Stomach (tissue), 9 donors: Measurements from ENCODE around the gene NOS1. TPM values are rescaled to one million over a fixed set of nuclear protein-coding genes. Genes with fewer than 3 reads are reported as not detected.

Source experiments
- DNase-seq, 2 donors: peaks; one replicate each; pipeline versions ENCODE4 v3.0.0 to v3.0.0-alpha.2; 2013 to 2019
- H3K27ac ChIP-seq, 5 donors: fragments of 200-600 bp in 4 of 5; sonication (generic) in 4 of 5; one replicate each; pipeline ENCODE4 v1.5.1; 2013 to 2019; ENCODE audit warnings: mild to moderate bottlenecking in 1 of 5, moderate library complexity in 1 of 5
- H3K27me3 ChIP-seq, 3 donors: fragments of 200-600 bp; sonication (generic); one replicate each; pipeline ENCODE4 v1.5.1; 2017 to 2019; ENCODE audit warnings: mixed run types in 1 of 3
- H3K36me3 ChIP-seq, 4 donors: fragments of 200-600 bp; sonication (generic); 1 replicate in 3 of 4; 2 replicates in 1 of 4; pipeline ENCODE4 v1.5.1; 2016 to 2019
- H3K4me1 ChIP-seq, 4 donors: fragments of 200-600 bp; sonication (generic); one replicate each; pipeline ENCODE4 v1.5.1; 2016 to 2019
- H3K4me3 ChIP-seq, 4 donors: fragments of 200-600 bp; sonication (generic) in 3 of 4; one replicate each; pipeline ENCODE4 v1.5.1; 2016 to 2019; ENCODE audit warnings: mild to moderate bottlenecking in 1 of 4
- H3K9me3 ChIP-seq, 4 donors: fragments of 200-600 bp; sonication (generic); one replicate each; pipeline ENCODE4 v1.5.1; 2016 to 2019
- CTCF ChIP-seq, 7 experiments: fragments of 450-650 bp in 4 of 7; fragments of 200-600 bp in 3 of 7; sonication (generic) in 3 of 7; IDR thresholded peaks; one replicate each; pipeline ENCODE4 v1.5.1; 2016 to 2019; ENCODE audit warnings: antibody characterized with exemption in 7 of 7, control low read depth in 2 of 7, mild to moderate bottlenecking in 1 of 7
- EP300 ChIP-seq: sonication (generic); formaldehyde crosslinking; IDR thresholded peaks from one replicate; pipeline ENCODE4 v1.6.1; 2017; ENCODE audit warnings: antibody characterized with exemption
- POLR2A ChIP-seq, 4 donors: fragments of 450-650 bp; IDR thresholded peaks; one replicate each; pipeline ENCODE4 v1.6.1; 2016; ENCODE audit warnings: antibody characterized with exemption in 4 of 4, control low read depth in 2 of 4, mild to moderate bottlenecking in 1 of 4, moderate library complexity in 1 of 4
- POLR2AphosphoS5 ChIP-seq, 3 donors: sonication (generic); formaldehyde crosslinking; IDR thresholded peaks; one replicate each; pipeline ENCODE4 v1.6.1; 2016; ENCODE audit warnings: antibody characterized with exemption in 3 of 3
- WGBS, 5 donors: extraction: QIAGEN DNeasy Blood & Tissue Kit in 3 of 5; methylation state at CpG; one replicate each; pipeline versions ENCODE4 v1.1.5 to v1.1.7; 2013 to 2018; 5-methylcytosine and 5-hydroxymethylcytosine counted together
- intact Hi-C: fragments of 100-400 bp; cut with DNase I; formaldehyde crosslinking; loops from one replicate; pipeline ENCODE4 v1.15.1; 2023; ENCODE audit warnings: low total_unique reads
- polyA plus RNA-seq, 3 donors: library from polyadenylated mRNA; stranded (reverse); fragments of 200-250 nt; gene quantifications; one replicate each; pipeline ENCODE4 v1.2.3, GENCODE V29; 2013
- total RNA-seq, 5 donors: library from RNA; depleted of rRNA; stranded (reverse); fragments of >200 nt; gene quantifications; one replicate each; pipeline versions ENCODE4 v1.1.0 to v1.2.3, GENCODE V29; 2014 to 2016
- donor health status: healthy with polysubstance abuse.
- donor health status: Bipolar disorder and iron deficiency.
- donor health status: healthy.

The NOS1 gene
- total and polyA plus RNA-seq, 8 donors, result 0.15 to 3.1 (median 0.29) TPM; not detected in 3

- H3K36me3 ChIP-seq, result no peaks in the 10 kb centered on the region
- H3K4me1 ChIP-seq, result no peaks in the 10 kb centered on the region
- TF ChIP-seq POLR2A (IDR thresholded peaks at IDR 0.05), result no peak
- no peak for TF ChIP-seq EP300
- no peak for TF ChIP-seq CTCF (IDR thresholded peaks at IDR 0.05)
- TF ChIP-seq POLR2AphosphoS5 (IDR thresholded peaks at IDR 0.05), result no peak
- peaks cover 0 to 50% (median 0%) of the 10 kb centered on the region in 3 donors for H3K27me3 ChIP-seq
- H3K4me3 ChIP-seq, result no peak overlapping the region
- H3K27ac ChIP-seq, result no peak overlapping the region
- no peak for DNase-seq
- peaks cover 0 to 12% (median 5%) of the 10 kb centered on the region in 4 donors for H3K9me3 ChIP-seq
- 69 to 87% (median 81%) methylated on average over 3 of the region's 3 CpGs for WGBS, 5 donors
- intact Hi-C loops, result no loop called here
Measured at GRCh38 chr12:117292688-117293087, 68.7 kb downstream of the NOS1 start.

GRCh38 chr12:117284140-117284539 lies 77.3 kb downstream of the NOS1 start:
- H3K9me3 ChIP-seq, result no peaks in the 10 kb centered on the region
- no peaks in the 10 kb centered on the region for H3K27me3 ChIP-seq
- no peaks in the 10 kb centered on the region for H3K4me1 ChIP-seq
- no peak overlapping the region for H3K27ac ChIP-seq
- intact Hi-C loops, result no loop called here
- DNase-seq, result peak in 1 of 2 donors; percentile 53
- H3K36me3 ChIP-seq, result no peaks in the 10 kb centered on the region
- WGBS, 5 donors, result 64 to 80% (median 72%) methylated on average over 8 to 9 of the region's 9 CpGs
- TF ChIP-seq POLR2AphosphoS5 (IDR thresholded peaks at IDR 0.05), result no peak
- no peak for TF ChIP-seq EP300
- TF ChIP-seq POLR2A (IDR thresholded peaks at IDR 0.05), result no peak
- H3K4me3 ChIP-seq, result no peak overlapping the region

GRCh38 chr12:117282490-117282889 lies 78.9 kb downstream of the NOS1 start:
- WGBS, 5 donors, result 74 to 86% (median 83%) methylated on average over 5 of the region's 5 CpGs

DNA sequence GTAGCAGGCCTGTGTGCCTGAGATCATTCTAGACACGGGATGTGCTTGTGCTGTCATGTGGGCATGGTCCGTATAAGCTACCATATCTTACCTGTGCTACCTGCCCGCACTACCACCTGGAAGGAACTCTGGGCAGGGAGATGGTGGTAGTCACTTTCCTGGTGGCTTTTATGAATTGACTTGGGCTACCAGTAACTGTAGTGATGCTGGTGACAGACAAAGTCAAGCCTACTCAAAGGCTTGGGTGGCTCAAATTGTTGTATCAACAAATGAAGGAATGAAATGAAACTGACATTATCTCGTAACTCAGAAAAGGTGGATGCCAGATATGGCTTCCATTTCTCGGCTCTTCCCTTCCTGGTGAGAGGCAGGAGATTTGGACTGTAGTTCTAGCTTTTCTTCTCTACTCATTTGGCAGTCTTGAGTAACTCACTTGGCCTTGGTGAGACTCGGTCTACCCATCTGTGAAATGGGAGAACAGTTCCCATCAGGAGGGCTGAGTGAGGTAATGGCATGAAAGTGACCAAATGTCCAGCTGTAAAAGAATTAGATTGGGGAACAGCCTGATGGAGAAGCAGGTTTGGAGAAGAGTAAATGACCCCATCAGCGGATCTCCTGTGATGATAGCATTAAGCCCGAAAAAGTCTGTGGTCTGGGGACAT lies 81.3 kb downstream of the NOS1 start:
- intact Hi-C loops, result no loop called here
- Histone ChIP-seq H3K4me3 (no peak overlapping the region), H3K27me3 (peaks cover 0 to 22% (median 11%) of the 10 kb centered on the region in 3 donors), H3K27ac (no peak overlapping the region), H3K9me3 (no peaks in the 10 kb centered on the region), H3K36me3 (no peaks in the 10 kb centered on the region), H3K4me1 (no peaks in the 10 kb centered on the region)
- no peak for TF ChIP-seq EP300
- DNase-seq, result no peak
- whole genome bisulfite sequencing, 5 donors, result 75 to 86% (median 84%) methylated on average over 8 of the region's 8 CpGs

More at GRCh38 chr12:117282490-117282889, 78.9 kb downstream of the NOS1 start:
- TF ChIP-seq POLR2AphosphoS5 (IDR thresholded peaks at IDR 0.05) (no peak), CTCF (IDR thresholded peaks at IDR 0.05) (no peak), EP300 (no peak), POLR2A (IDR thresholded peaks at IDR 0.05) (no peak)
- H3K27ac ChIP-seq, result no peak overlapping the region
- H3K27me3 ChIP-seq, result peaks cover 0 to 8% (median 7%) of the 10 kb centered on the region in 3 donors
- no peaks in the 10 kb centered on the region for H3K9me3 ChIP-seq
- intact Hi-C loops, result no loop called here
- DNase-seq, result no peak
- no peak overlapping the region for H3K4me3 ChIP-seq
- H3K4me1 ChIP-seq, result no peaks in the 10 kb centered on the region
- H3K36me3 ChIP-seq, result no peaks in the 10 kb centered on the region

DNA sequence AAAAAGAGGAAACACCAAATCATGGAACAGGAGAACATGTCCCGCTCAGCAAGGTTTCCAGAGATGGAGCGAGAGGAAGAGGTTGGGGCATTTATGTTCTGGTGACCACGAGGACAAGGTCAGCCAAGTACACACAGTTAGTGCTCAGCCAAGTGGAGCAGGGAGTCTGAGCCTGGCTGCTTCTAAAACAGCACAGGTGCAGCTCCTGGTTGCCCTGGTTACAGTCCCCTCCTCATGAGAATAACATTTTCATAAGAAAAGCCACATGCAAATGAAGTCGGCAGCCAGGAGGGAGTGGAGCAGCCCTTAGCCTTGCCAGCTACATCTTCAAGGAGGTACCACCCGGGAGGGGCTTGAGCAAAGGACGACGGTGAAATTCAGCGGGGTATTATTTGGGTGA lies 81.8 kb downstream of the NOS1 start:
- Histone ChIP-seq H3K4me1 (no peaks in the 10 kb centered on the region), H3K36me3 (no peaks in the 10 kb centered on the region), H3K9me3 (no peaks in the 10 kb centered on the region), H3K27ac (no peak overlapping the region), H3K4me3 (no peak overlapping the region), H3K27me3 (peaks cover 0 to 22% (median 11%) of the 10 kb centered on the region in 3 donors)
- no peak for TF ChIP-seq POLR2AphosphoS5 (IDR thresholded peaks at IDR 0.05)
- TF ChIP-seq CTCF (IDR thresholded peaks at IDR 0.05), result no peak
- TF ChIP-seq EP300, result no peak
- TF ChIP-seq POLR2A (IDR thresholded peaks at IDR 0.05), result no peak
- intact Hi-C loops, result no loop called here
- WGBS, 5 donors, result 34 to 46% (median 44%) methylated on average over 6 to 8 of the region's 8 CpGs
- peak in 1 of 2 donors; percentile 9 for DNase-seq
